Endodermal cell (in vitro differentiated cells): ENCODE results near the gene MAPK8IP3. TPM values are rescaled to one million over a fixed set of nuclear protein-coding genes. Genes with fewer than 3 reads are reported as not detected.
"Not testable (repeated sequence)": the region's sequence is repeated elsewhere in the genome, so short reads cannot be mapped to it uniquely, and the experiment has no call there.

Experiments used
- DNase-seq: peaks from one replicate; pipeline ENCODE4 v3.0.0-alpha.2; 2017
- H3K27ac ChIP-seq: 2 replicates; pipeline ENCODE4 v1.5.1; 2013; ENCODE audit warnings: mild to moderate bottlenecking, low read depth, low read length, moderate library complexity
- H3K27me3 ChIP-seq: 2 replicates; pipeline ENCODE4 v1.6.1; 2013; ENCODE audit warnings: mild to moderate bottlenecking, low read length, moderate library complexity; ENCODE audit not compliant: insufficient read depth, control insufficient read depth, poor library complexity, severe bottlenecking
- H3K36me3 ChIP-seq: 2 replicates; pipeline ENCODE4 v1.7.0; 2013; ENCODE audit warnings: mild to moderate bottlenecking, low read length, moderate library complexity; ENCODE audit not compliant: control insufficient read depth, insufficient read depth
- H3K4me1 ChIP-seq: one replicate; pipeline ENCODE4 v1.7.0; 2013; ENCODE audit warnings: low read length; ENCODE audit not compliant: control insufficient read depth, insufficient read depth
- H3K4me3 ChIP-seq: 2 replicates; pipeline ENCODE4 v1.5.1; 2013; ENCODE audit warnings: mild to moderate bottlenecking, low read length, moderate library complexity
- H3K9ac ChIP-seq: 2 replicates; pipeline ENCODE4 v1.6.1; 2013; ENCODE audit warnings: mild to moderate bottlenecking, low read length, moderate library complexity; ENCODE audit not compliant: poor library complexity, severe bottlenecking; ENCODE audit errors: extremely low read depth
- H3K9me3 ChIP-seq: 2 replicates; pipeline ENCODE4 v1.6.1; 2013; ENCODE audit warnings: mild to moderate bottlenecking, low read length, moderate library complexity; ENCODE audit not compliant: control insufficient read depth
- H3K27ac Mint-ChIP-seq: 2 replicates; pipeline ENCODE4 v1.8.0; 2020; ENCODE audit warnings: mixed read lengths
- H3K27me3 Mint-ChIP-seq: 2 replicates; pipeline ENCODE4 v1.8.0; 2021; ENCODE audit warnings: mild to moderate bottlenecking, mixed read lengths; ENCODE audit not compliant: insufficient read depth
- H3K36me3 Mint-ChIP-seq: 2 replicates; pipeline ENCODE4 v1.8.0; 2020; ENCODE audit warnings: low read depth, mixed read lengths
- H3K4me1 Mint-ChIP-seq: 2 replicates; pipeline ENCODE4 v1.8.0; 2020; ENCODE audit warnings: mixed read lengths
- H3K4me3 Mint-ChIP-seq: 2 replicates; pipeline ENCODE4 v1.8.0; 2020; ENCODE audit warnings: mild to moderate bottlenecking, moderate library complexity, mixed read lengths
- H3K9me3 Mint-ChIP-seq: 2 replicates; pipeline ENCODE4 v1.8.0; 2020; ENCODE audit warnings: mild to moderate bottlenecking, mixed read lengths
- WGBS, 2 experiments: methylation state at CpG; one replicate each; pipeline versions ENCODE4 v1.1.5 to v1.1.7; 2013; ENCODE audit warnings: missing lambda C conversion rate in 2 of 2, mixed read lengths in 1 of 2; ENCODE audit not compliant: insufficient coverage in 1 of 2, insufficient read length in 1 of 2; 5-methylcytosine and 5-hydroxymethylcytosine counted together
- total RNA-seq, 2 donors: library from RNA; stranded (reverse); fragmentation: NEBNext Ultra II Directional in 1 of 2; extraction: Animal tissue kit (Norgen Biotek cat#: 25700) in 1 of 2; gene quantifications; 2 replicates in 1 of 2; 3 replicates in 1 of 2; pipeline ENCODE4 v1.2.1, GENCODE V29; 2021
- TF ChIP-seq, protein P1 (sequence below): fragments of 200-600 bp; sonication (generic); conservative IDR thresholded peaks from 2 replicates; pipeline ENCODE4 v1.5.0; 2021; ENCODE audit warnings: antibody characterized with exemption, mild to moderate bottlenecking

The MAPK8IP3 gene
- total RNA-seq, 2 donors from 2014 or later = 76.0 to 84.0 TPM

- DNase-seq = no peak
- no peaks in the 10 kb centered on the region for H3K9me3 Mint-ChIP-seq
- H3K27ac ChIP-seq = no peak overlapping the region
- H3K4me1 Mint-ChIP-seq = no peaks in the 10 kb centered on the region
- 93 to 98% methylated on average over 5 of the region's 6 CpGs for WGBS, 2 experiments
- no peaks in the 10 kb centered on the region for H3K27me3 ChIP-seq
- no peak overlapping the region for H3K9ac ChIP-seq
- TF ChIP-seq, protein P1, sequence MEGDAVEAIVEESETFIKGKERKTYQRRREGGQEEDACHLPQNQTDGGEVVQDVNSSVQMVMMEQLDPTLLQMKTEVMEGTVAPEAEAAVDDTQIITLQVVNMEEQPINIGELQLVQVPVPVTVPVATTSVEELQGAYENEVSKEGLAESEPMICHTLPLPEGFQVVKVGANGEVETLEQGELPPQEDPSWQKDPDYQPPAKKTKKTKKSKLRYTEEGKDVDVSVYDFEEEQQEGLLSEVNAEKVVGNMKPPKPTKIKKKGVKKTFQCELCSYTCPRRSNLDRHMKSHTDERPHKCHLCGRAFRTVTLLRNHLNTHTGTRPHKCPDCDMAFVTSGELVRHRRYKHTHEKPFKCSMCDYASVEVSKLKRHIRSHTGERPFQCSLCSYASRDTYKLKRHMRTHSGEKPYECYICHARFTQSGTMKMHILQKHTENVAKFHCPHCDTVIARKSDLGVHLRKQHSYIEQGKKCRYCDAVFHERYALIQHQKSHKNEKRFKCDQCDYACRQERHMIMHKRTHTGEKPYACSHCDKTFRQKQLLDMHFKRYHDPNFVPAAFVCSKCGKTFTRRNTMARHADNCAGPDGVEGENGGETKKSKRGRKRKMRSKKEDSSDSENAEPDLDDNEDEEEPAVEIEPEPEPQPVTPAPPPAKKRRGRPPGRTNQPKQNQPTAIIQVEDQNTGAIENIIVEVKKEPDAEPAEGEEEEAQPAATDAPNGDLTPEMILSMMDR = no peak
- H3K4me1 ChIP-seq = no peaks in the 10 kb centered on the region
- H3K27ac Mint-ChIP-seq = peak overlapping the region; percentile 53
- H3K36me3 ChIP-seq = peaks cover 73% of the 10 kb centered on the region
- no peaks in the 10 kb centered on the region for H3K9me3 ChIP-seq
- H3K4me3 ChIP-seq = no peak overlapping the region
- no peak overlapping the region for H3K4me3 Mint-ChIP-seq
- peaks cover 69% of the 10 kb centered on the region for H3K36me3 Mint-ChIP-seq
- H3K27me3 Mint-ChIP-seq = no peaks in the 10 kb centered on the region
These were observed 4.6 kb upstream of the MAPK8IP3 start for GRCh38 chr16:1701216-1701878.

- not testable (repeated sequence) for H3K4me1 ChIP-seq, H3K27me3 Mint-ChIP-seq, H3K9me3 Mint-ChIP-seq, H3K4me1 Mint-ChIP-seq, H3K27me3 ChIP-seq, H3K9me3 ChIP-seq
- Histone ChIP-seq H3K36me3 (peaks cover 39% of the 10 kb centered on the region), H3K27ac (peak overlapping the region; percentile 86), H3K4me3 (peak overlapping the region; percentile 89), H3K9ac (peak overlapping the region; percentile 88)
- Mint-ChIP-seq H3K36me3 (peaks cover 31% of the 10 kb centered on the region), H3K27ac (peak overlapping the region; percentile 96), H3K4me3 (peak overlapping the region; percentile 86)
- whole genome bisulfite sequencing, 2 experiments = 1 to 2% methylated on average over 9 to 16 of the region's 16 CpGs
- DNase-seq = peak; percentile 67
These were observed 689 bp upstream of the MAPK8IP3 start for GRCh38 chr16:1705324-1705687.

- Mint-ChIP-seq H3K27ac (peak overlapping the region; percentile 84), H3K27me3 (no peaks in the 10 kb centered on the region), H3K36me3 (peaks cover 19% of the 10 kb centered on the region), H3K4me1 (peaks cover 10% of the 10 kb centered on the region), H3K9me3 (no peaks in the 10 kb centered on the region), H3K4me3 (peak overlapping the region; percentile 86)
- H3K27ac ChIP-seq = peak overlapping the region; percentile 72
- peak; percentile 59 for DNase-seq
- H3K9ac ChIP-seq = peak overlapping the region; percentile 74
- TF ChIP-seq, protein P1 = no peak
- H3K27me3 ChIP-seq = no peaks in the 10 kb centered on the region
- 1 to 2% methylated on average over 19 to 53 of the region's 62 CpGs for WGBS, 2 experiments
- H3K9me3 ChIP-seq = no peaks in the 10 kb centered on the region
- no peaks in the 10 kb centered on the region for H3K4me1 ChIP-seq
- H3K36me3 ChIP-seq = peaks cover 26% of the 10 kb centered on the region
- peak overlapping the region; percentile 89 for H3K4me3 ChIP-seq
These were observed 594 bp downstream of the MAPK8IP3 start for GRCh38 chr16:1706386-1707192.
